Upper lobe of right lung (tissue), 1 donor: ENCODE results near the gene TLK2. TPM values are rescaled to one million over a fixed set of nuclear protein-coding genes. Genes with fewer than 3 reads are reported as not detected.
"Not testable (repeated sequence)": the region's sequence is repeated elsewhere in the genome, so short reads cannot be mapped to it uniquely, and the experiment has no call there.

Source experiments
- ATAC-seq: fragments of 200-7000 bp; cut with Tn5 transposase; one replicate; pipeline ENCODE4 v1.9.1; 2020; ENCODE audit warnings: mild to moderate bottlenecking, moderate library complexity
- DNase-seq: peaks from one replicate; pipeline ENCODE4 v3.0.0-alpha.2; 2020
- H3K27ac ChIP-seq: fragments of 200-600 bp; one replicate; pipeline ENCODE4 v1.8.0; 2022
- H3K27me3 ChIP-seq: fragments of 200-600 bp; one replicate; pipeline ENCODE4 v1.8.0; 2022; ENCODE audit warnings: mild to moderate bottlenecking
- H3K36me3 ChIP-seq: fragments of 200-600 bp; one replicate; pipeline ENCODE4 v1.8.0; 2022
- H3K4me1 ChIP-seq: fragments of 200-600 bp; one replicate; pipeline ENCODE4 v1.8.0; 2022
- H3K4me3 ChIP-seq: fragments of 200-600 bp; one replicate; pipeline ENCODE4 v1.8.0; 2022; ENCODE audit warnings: mild to moderate bottlenecking
- H3K9me3 ChIP-seq: fragments of 200-600 bp; one replicate; pipeline ENCODE4 v1.8.0; 2022
- intact Hi-C: fragments of 100-400 bp; cut with DNase I; formaldehyde crosslinking; loops from one replicate; pipeline ENCODE4 v1.11.0; 2022
- total RNA-seq: library from RNA; stranded (reverse); fragmentation: NEBNext Ultra II Directional; extraction: Animal tissue kit (Norgen Biotek cat#: 25700); gene quantifications from one replicate; pipeline ENCODE4 v1.2.1, GENCODE V29; 2021
- TF ChIP-seq, protein P1 (sequence below): fragments of 200-600 bp; IDR thresholded peaks from one replicate; pipeline ENCODE4 v1.8.0; 2022; ENCODE audit warnings: antibody characterized with exemption
- donor health status: DM: no; HTN: yes; CAD: no; lungs with severe emphysema.

The TLK2 gene
- total RNA-seq, 1 donor from 2014 or later, result 38.4 TPM

- no peak overlapping the region for H3K27ac ChIP-seq
- intact Hi-C loops, result no loop called here
- TF ChIP-seq, protein P1, sequence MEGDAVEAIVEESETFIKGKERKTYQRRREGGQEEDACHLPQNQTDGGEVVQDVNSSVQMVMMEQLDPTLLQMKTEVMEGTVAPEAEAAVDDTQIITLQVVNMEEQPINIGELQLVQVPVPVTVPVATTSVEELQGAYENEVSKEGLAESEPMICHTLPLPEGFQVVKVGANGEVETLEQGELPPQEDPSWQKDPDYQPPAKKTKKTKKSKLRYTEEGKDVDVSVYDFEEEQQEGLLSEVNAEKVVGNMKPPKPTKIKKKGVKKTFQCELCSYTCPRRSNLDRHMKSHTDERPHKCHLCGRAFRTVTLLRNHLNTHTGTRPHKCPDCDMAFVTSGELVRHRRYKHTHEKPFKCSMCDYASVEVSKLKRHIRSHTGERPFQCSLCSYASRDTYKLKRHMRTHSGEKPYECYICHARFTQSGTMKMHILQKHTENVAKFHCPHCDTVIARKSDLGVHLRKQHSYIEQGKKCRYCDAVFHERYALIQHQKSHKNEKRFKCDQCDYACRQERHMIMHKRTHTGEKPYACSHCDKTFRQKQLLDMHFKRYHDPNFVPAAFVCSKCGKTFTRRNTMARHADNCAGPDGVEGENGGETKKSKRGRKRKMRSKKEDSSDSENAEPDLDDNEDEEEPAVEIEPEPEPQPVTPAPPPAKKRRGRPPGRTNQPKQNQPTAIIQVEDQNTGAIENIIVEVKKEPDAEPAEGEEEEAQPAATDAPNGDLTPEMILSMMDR, result no peak
- no peak overlapping the region for H3K4me3 ChIP-seq
- no peaks in the 10 kb centered on the region for H3K9me3 ChIP-seq
- H3K4me1 ChIP-seq, result peaks cover 5% of the 10 kb centered on the region
- no peaks in the 10 kb centered on the region for H3K27me3 ChIP-seq
- no peak for ATAC-seq
- DNase-seq, result no peak
- H3K36me3 ChIP-seq, result peaks cover 59% of the 10 kb centered on the region
These were observed 109.5 kb downstream of the TLK2 start for GRCh38 chr17:62588109-62588508.

DNA sequence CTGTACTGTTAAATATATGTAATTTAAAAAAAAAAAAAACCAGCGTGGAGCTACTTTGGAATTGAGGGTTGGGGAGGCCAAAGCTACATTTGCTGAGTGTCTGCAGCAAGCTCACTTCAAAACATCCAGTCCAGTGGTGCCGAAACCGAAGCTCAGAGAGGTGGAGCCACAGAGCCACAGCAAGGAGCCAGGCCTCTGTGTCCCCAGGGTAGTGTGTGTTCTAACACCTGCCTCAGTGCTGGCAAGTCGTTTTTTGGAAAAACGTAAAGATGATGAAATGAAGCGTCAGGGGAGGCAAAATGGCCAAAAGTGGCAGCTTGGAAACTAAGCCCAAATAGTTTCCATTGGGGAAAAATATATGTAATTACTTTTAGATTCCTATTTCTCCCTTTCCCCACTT lies 112.7 kb downstream of the TLK2 start:
- H3K9me3 ChIP-seq, result no peaks in the 10 kb centered on the region
- DNase-seq, result no peak
- H3K27ac ChIP-seq, result peak overlapping the region; percentile 39
- no peaks in the 10 kb centered on the region for H3K27me3 ChIP-seq
- H3K4me3 ChIP-seq, result no peak overlapping the region
- ATAC-seq, result peak; percentile 62
- peaks cover 49% of the 10 kb centered on the region for H3K36me3 ChIP-seq
- TF ChIP-seq, protein P1, result no peak
- H3K4me1 ChIP-seq, result peaks cover 5% of the 10 kb centered on the region
- intact Hi-C loops, result no loop called here

DNA sequence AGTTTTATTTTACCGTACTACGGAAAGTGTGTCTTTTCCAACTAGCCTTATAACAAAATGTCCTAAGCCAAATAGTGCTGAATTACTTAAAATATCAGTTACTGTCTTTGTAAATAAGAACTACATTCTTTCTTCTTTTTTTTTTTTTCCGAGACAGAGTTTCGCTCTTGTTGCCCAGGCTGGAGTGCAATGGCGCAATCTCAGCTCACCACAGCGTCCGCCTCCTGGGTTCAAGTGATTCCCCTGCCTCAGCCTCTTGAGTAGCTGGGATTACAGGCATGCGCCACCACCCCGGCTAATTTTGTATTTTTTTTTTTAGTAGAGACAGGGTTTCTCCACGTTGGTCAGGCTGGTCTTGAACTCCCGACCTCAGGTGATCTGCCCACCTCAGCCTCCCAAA lies 113.2 kb downstream of the TLK2 start:
- Histone ChIP-seq H3K36me3 (peaks cover 49% of the 10 kb centered on the region), H3K27ac (peak overlapping the region; percentile 39)
- H3K27me3 ChIP-seq, H3K4me3 ChIP-seq, DNase-seq, intact Hi-C loops, ATAC-seq, H3K4me1 ChIP-seq, H3K9me3 ChIP-seq: not testable (repeated sequence)

- Histone ChIP-seq H3K27me3 (no peaks in the 10 kb centered on the region), H3K27ac (no peak overlapping the region), H3K36me3 (peaks cover 49% of the 10 kb centered on the region), H3K4me1 (peaks cover 5% of the 10 kb centered on the region), H3K9me3 (no peaks in the 10 kb centered on the region), H3K4me3 (no peak overlapping the region)
- TF ChIP-seq, protein P1, result no peak
- ATAC-seq (no peak), DNase-seq (no peak)
- intact Hi-C loops, result no loop called here
These were observed 113.9 kb downstream of the TLK2 start for GRCh38 chr17:62592341-62593099.

- TF ChIP-seq, protein P1, result no peak
- Histone ChIP-seq H3K9me3 (no peaks in the 10 kb centered on the region), H3K27me3 (no peaks in the 10 kb centered on the region), H3K4me1 (peaks cover 8% of the 10 kb centered on the region), H3K27ac (no peak overlapping the region), H3K36me3 (peaks cover 56% of the 10 kb centered on the region), H3K4me3 (no peak overlapping the region)
- ATAC-seq, result no peak
- no peak for DNase-seq
- intact Hi-C loops, result no loop called here
These were observed 116.9 kb downstream of the TLK2 start for GRCh38 chr17:62595484-62595883.

DNA sequence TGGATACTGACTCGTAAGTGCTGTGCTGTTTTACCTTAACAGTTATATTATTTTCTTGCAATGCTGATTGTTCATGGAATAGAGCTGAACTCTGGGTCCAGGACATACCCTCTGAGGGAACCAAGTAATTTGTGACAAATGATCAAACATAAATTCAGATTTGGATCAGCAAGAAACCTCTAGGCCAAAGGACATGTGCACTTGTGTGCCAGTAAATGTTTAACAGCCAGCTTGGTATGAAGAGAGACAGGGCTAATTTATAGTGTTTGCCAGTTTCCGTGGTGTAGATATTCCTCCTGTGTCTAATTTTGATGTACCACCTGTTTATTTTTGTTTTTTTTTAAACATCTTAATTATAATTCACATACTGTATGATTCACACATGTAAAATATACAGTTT lies 118.0 kb downstream of the TLK2 start:
- Histone ChIP-seq H3K4me1 (peaks cover 8% of the 10 kb centered on the region), H3K36me3 (peaks cover 57% of the 10 kb centered on the region), H3K9me3 (no peaks in the 10 kb centered on the region), H3K27ac (no peak overlapping the region), H3K4me3 (no peak overlapping the region), H3K27me3 (no peaks in the 10 kb centered on the region)
- DNase-seq (no peak), ATAC-seq (no peak)
- TF ChIP-seq, protein P1, result no peak
- intact Hi-C loops, result no loop called here
